ENCODE measurements around the gene PTPRC.

DNA sequence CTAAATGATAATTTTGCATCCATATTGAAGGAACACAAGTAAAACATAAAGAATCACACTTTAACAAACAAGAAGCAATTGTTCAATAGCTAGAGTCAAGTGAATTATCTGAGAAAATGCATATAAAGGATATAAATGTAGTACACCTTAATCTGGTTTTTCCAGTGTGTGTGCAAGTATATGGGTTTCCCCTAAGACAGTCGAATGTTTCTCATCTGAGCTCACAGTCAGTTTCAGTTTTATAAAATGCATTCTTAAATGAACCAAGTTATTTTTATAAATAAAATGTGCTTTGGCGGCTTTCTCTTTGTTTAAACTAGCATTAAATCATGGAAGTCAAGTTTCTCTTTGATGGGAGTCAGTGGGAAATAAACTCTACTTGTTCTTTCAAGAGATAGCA lies 125.9 kb downstream of the PTPRC start:
- TF ChIP-seq CEBPB (IDR thresholded peaks at IDR 0.05) (no peak), RAD21 (IDR thresholded peaks at IDR 0.05; ENCODE audit: low read depth) (no peak), YY1 (IDR thresholded peaks at IDR 0.05; ENCODE audit: low read depth) (no peak), CREB1 (IDR thresholded peaks at IDR 0.05; ENCODE audit: low read depth) (no peak), EP300 (IDR thresholded peaks at IDR 0.05; ENCODE audit: borderline replicate concordance) (no peak), TAF1 (IDR thresholded peaks at IDR 0.05; ENCODE audit: low read depth) (no peak)
- TF ChIP-seq, protein P1, sequence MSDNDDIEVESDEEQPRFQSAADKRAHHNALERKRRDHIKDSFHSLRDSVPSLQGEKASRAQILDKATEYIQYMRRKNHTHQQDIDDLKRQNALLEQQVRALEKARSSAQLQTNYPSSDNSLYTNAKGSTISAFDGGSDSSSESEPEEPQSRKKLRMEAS (IDR thresholded peaks at IDR 0.05), result no peak

Measured in Ishikawa (cell line).